NB4 (cell line): ENCODE data around the gene TOGARAM2.

Experiments used
- DNase-seq: peaks from one replicate; pipeline ENCODE4 v3.0.0; 2010; ENCODE audit warnings: low read depth
- H3K4me3 ChIP-seq: one replicate; pipeline ENCODE4 v1.5.1; 2011; ENCODE audit warnings: mild to moderate bottlenecking, low read depth, low read length, moderate library complexity
- CTCF ChIP-seq: IDR thresholded peaks from one replicate; pipeline ENCODE4 v1.5.1; 2012; ENCODE audit warnings: low read depth, low read length
- MAX ChIP-seq: IDR thresholded peaks from 2 replicates; pipeline ENCODE4 v1.6.1; 2011; ENCODE audit warnings: low read depth, low read length
- MYC ChIP-seq: IDR thresholded peaks from 2 replicates; pipeline ENCODE4 v1.6.1; 2011; ENCODE audit warnings: low read depth, low read length
- POLR2A ChIP-seq: IDR thresholded peaks from 2 replicates; pipeline ENCODE4 v1.6.1; 2011; ENCODE audit warnings: mild to moderate bottlenecking; ENCODE audit not compliant: insufficient read length; ENCODE audit errors: extremely low read depth

TOGARAM2 gene

GRCh38 chr2:29059624-29060023 lies 78.5 kb downstream of the TOGARAM2 start:
- no peak for DNase-seq
- no peak for TF ChIP-seq MAX
- H3K4me3 ChIP-seq = no peak overlapping the region

- DNase-seq = no peak
- no peak overlapping the region for H3K4me3 ChIP-seq
- TF ChIP-seq CTCF (no peak), POLR2A (no peak), MAX (no peak), MYC (no peak)
Measured at GRCh38 chr2:29060441-29060840, 79.3 kb downstream of the TOGARAM2 start.

- TF ChIP-seq MYC (no peak), MAX (no peak), CTCF (no peak)
- no peak overlapping the region for H3K4me3 ChIP-seq
- no peak for DNase-seq
Measured at GRCh38 chr2:29061176-29061575, 80.1 kb downstream of the TOGARAM2 start.

- H3K4me3 ChIP-seq = no peak overlapping the region
- TF ChIP-seq MYC (no peak), MAX (no peak)
- no peak for DNase-seq
Measured at GRCh38 chr2:29061616-29062015, 80.5 kb downstream of the TOGARAM2 start.

- TF ChIP-seq MAX (no peak), POLR2A (no peak), CTCF (no peak), MYC (no peak)
- DNase-seq = no peak
- no peak overlapping the region for H3K4me3 ChIP-seq
Measured at GRCh38 chr2:29062371-29062770, 81.3 kb downstream of the TOGARAM2 start.

- no peak for DNase-seq
- no peak overlapping the region for H3K4me3 ChIP-seq
Measured at GRCh38 chr2:29063056-29063455, 82.0 kb downstream of the TOGARAM2 start.

More at GRCh38 chr2:29063056-29063455, 82.0 kb downstream of the TOGARAM2 start:
- no peak for TF ChIP-seq POLR2A
- TF ChIP-seq MAX = no peak
- TF ChIP-seq MYC = no peak
- TF ChIP-seq CTCF = no peak
